Vagina (tissue), 2 donors: ENCODE results near the gene PLCL1. TPM values are rescaled to one million over a fixed set of nuclear protein-coding genes. Genes with fewer than 3 reads are reported as not detected.

Experiments used
- DNase-seq, 2 donors: peaks; one replicate each; pipeline ENCODE4 v3.0.0-alpha.2; 2017; ENCODE audit errors: extremely low spot score in 2 of 2
- H3K27ac ChIP-seq: fragments of 200-600 bp; sonication (generic); one replicate; pipeline ENCODE4 v1.5.1; 2019
- H3K27me3 ChIP-seq: fragments of 200-600 bp; sonication (generic); one replicate; pipeline ENCODE4 v1.5.1; 2019
- H3K36me3 ChIP-seq, 2 donors: fragments of 200-600 bp; sonication (generic); one replicate each; pipeline ENCODE4 v1.5.1; 2017 to 2019
- H3K4me1 ChIP-seq: fragments of 200-600 bp; sonication (generic); one replicate; pipeline ENCODE4 v1.5.1; 2019
- H3K4me3 ChIP-seq, 2 donors: fragments of 200-600 bp; sonication (generic); 1 replicate in 1 of 2; 2 replicates in 1 of 2; pipeline ENCODE4 v1.5.1; 2016 to 2019
- H3K9me3 ChIP-seq: fragments of 200-600 bp; sonication (generic); one replicate; pipeline ENCODE4 v1.5.1; 2019
- POLR2A ChIP-seq, 2 donors: fragments of 450-650 bp; IDR thresholded peaks; one replicate each; pipeline ENCODE4 v1.6.1; 2017; ENCODE audit warnings: antibody characterized with exemption in 2 of 2, mild to moderate bottlenecking in 2 of 2, moderate library complexity in 2 of 2
- POLR2AphosphoS5 ChIP-seq, 2 donors: sonication (generic); formaldehyde crosslinking; IDR thresholded peaks; one replicate each; pipeline ENCODE4 v1.9.0; 2017; ENCODE audit warnings: antibody characterized with exemption in 2 of 2, mild to moderate bottlenecking in 2 of 2, low read depth in 1 of 2; ENCODE audit not compliant: insufficient read depth in 1 of 2
- intact Hi-C: fragments of 100-400 bp; cut with DNase I; formaldehyde crosslinking; loops from one replicate; pipeline ENCODE4 v1.15.1; 2023
- total RNA-seq: library from RNA; depleted of rRNA; stranded (reverse); fragments of >200 nt; gene quantifications from one replicate; pipeline ENCODE4 v1.2.3, GENCODE V29; 2016
- TF ChIP-seq, protein P1 (sequence below), 3 experiments: fragments of 450-650 bp in 2 of 3; fragments of 200-600 bp in 1 of 3; sonication (generic) in 1 of 3; IDR thresholded peaks; one replicate each; pipeline ENCODE4 v1.5.1; 2017 to 2019; ENCODE audit warnings: antibody characterized with exemption in 3 of 3, mild to moderate bottlenecking in 2 of 3, moderate library complexity in 2 of 3

Gene PLCL1
- total RNA-seq, 1 donor from 2014 or later: 6.6 TPM

DNA sequence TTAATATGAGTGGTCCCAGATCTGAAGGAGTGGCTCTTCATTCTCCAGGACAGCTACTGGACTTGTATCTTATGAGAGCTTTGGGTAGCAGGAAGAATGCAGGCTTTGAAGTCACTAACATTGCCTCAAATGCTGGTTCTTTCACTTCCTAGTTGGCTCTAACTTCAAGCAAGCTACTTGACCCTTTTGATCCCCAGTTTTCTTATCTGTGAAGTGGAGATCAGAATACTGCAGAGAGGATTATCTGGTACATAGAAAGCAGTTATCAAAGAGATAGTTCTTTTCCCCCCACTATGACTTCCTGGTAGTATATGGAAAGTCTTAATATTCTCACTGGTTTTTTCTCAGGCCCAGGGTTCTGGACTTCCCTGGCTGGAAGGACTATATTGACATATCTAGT lies 3.4 kb upstream of the PLCL1 start:
- H3K27me3 ChIP-seq: no peaks in the 10 kb centered on the region
- no peaks in the 10 kb centered on the region for H3K36me3 ChIP-seq
- H3K27ac ChIP-seq: no peak overlapping the region
- peaks cover 11% of the 10 kb centered on the region for H3K4me1 ChIP-seq
- intact Hi-C loops: loop anchor here (2.0 to 5.0 kb wide), 2 partner anchors 326 to 496 kb away; no protein-coding TSS in a partner anchor
- no peak for DNase-seq
- H3K9me3 ChIP-seq: no peaks in the 10 kb centered on the region
- TF ChIP-seq POLR2AphosphoS5 (IDR thresholded peaks at IDR 0.05; ENCODE audit: insufficient read depth in 1 of 2, low read depth in 1 of 2) (no peak), POLR2A (IDR thresholded peaks at IDR 0.05) (no peak)
- TF ChIP-seq, protein P1, sequence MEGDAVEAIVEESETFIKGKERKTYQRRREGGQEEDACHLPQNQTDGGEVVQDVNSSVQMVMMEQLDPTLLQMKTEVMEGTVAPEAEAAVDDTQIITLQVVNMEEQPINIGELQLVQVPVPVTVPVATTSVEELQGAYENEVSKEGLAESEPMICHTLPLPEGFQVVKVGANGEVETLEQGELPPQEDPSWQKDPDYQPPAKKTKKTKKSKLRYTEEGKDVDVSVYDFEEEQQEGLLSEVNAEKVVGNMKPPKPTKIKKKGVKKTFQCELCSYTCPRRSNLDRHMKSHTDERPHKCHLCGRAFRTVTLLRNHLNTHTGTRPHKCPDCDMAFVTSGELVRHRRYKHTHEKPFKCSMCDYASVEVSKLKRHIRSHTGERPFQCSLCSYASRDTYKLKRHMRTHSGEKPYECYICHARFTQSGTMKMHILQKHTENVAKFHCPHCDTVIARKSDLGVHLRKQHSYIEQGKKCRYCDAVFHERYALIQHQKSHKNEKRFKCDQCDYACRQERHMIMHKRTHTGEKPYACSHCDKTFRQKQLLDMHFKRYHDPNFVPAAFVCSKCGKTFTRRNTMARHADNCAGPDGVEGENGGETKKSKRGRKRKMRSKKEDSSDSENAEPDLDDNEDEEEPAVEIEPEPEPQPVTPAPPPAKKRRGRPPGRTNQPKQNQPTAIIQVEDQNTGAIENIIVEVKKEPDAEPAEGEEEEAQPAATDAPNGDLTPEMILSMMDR (IDR thresholded peaks at IDR 0.05): no peak
- H3K4me3 ChIP-seq: no peak overlapping the region

DNA sequence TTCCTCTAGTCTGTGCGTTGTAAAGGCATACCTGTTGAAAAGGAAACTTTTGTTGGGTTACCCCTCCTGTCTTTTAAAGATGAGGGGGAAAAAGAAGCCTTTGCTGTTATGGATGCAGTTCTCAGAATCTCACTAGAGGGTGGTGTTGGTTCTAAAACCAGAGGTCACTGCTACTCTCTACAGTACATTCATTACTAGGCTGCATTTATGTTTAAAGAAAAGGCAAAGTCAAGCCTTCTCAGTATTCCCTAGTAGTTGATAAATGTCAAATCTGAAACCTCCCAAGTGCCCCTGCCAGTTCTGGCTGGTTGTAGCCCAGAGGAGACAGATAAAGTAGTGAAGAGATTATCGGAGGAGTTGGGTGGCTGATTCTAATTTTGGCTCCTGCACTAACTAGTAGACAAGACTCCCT lies 1.4 kb upstream of the PLCL1 start:
- H3K9me3 ChIP-seq: no peaks in the 10 kb centered on the region
- H3K4me1 ChIP-seq: peaks cover 11% of the 10 kb centered on the region
- no peak overlapping the region for H3K4me3 ChIP-seq
- TF ChIP-seq POLR2AphosphoS5 (IDR thresholded peaks at IDR 0.05; ENCODE audit: insufficient read depth in 1 of 2, low read depth in 1 of 2): no peak
- no peak for TF ChIP-seq POLR2A (IDR thresholded peaks at IDR 0.05)
- TF ChIP-seq, protein P1 (IDR thresholded peaks at IDR 0.05): peak in 2 of 3 experiments; percentile 45 to 67
- intact Hi-C loops: loop anchor here (5.0 kb wide), 1 partner anchor 324 kb away; no protein-coding TSS in a partner anchor
- no peaks in the 10 kb centered on the region for H3K36me3 ChIP-seq
- DNase-seq: no peak
- no peak overlapping the region for H3K27ac ChIP-seq
- no peaks in the 10 kb centered on the region for H3K27me3 ChIP-seq

DNA sequence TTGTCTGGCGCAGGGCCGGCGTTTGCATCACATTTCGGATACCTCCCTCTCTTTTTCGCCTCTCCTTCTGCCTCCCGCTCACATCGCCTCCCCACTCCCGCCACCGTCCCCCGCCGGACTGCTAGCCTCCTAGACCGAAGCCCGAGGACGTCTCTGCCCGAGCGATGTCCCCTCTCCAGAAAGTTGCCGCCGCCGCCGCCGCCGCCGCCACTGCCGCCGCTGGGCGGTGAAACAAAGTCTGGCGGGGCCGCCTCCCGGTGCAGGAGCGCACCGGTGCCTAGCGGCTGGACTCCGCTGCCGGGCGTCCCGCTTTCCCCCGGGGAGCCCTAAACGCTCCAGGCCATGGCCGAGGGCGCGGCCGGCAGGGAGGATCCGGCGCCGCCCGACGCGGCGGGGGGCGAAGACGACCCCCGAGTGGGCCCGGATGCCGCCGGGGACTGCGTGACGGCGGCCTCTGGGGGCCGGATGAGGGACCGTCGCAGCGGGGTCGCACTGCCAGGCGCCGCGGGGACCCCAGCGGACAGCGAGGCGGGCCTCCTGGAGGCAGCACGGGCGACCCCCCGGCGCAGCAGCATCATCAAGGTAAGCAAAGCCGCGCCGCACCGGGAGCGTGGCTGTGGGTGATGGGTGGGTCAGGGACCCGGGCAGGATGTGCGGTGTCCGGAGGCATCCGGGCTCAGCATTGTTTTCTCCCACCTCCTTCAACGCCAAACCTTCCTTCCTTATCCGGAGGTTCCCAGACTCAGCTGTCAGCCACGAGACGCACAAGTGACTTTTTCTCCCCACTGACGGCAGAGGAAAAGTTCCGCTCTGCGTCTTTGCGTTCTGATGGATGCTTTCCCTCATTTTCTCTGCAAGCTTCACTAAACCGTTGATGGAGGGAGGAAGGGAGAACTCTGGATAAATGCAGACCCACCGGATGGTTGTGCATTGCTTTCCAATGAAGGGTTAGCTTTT lies 643 bp downstream of the PLCL1 start:
- H3K4me3 ChIP-seq: peak overlapping the region; percentile 70 to 81
- peak overlapping the region; percentile 66 for H3K27ac ChIP-seq
- no peaks in the 10 kb centered on the region for H3K9me3 ChIP-seq
- H3K27me3 ChIP-seq: no peaks in the 10 kb centered on the region
- DNase-seq: no peak
- H3K36me3 ChIP-seq: no peaks in the 10 kb centered on the region
- intact Hi-C loops: loop anchor here (5.0 kb wide), 1 partner anchor 322 kb away; no protein-coding TSS in a partner anchor
- TF ChIP-seq POLR2AphosphoS5 (IDR thresholded peaks at IDR 0.05; ENCODE audit: insufficient read depth in 1 of 2, low read depth in 1 of 2) (peak in 1 of 2 donors; percentile 15), POLR2A (IDR thresholded peaks at IDR 0.05) (no peak)
- TF ChIP-seq, protein P1 (IDR thresholded peaks at IDR 0.05): no peak
- H3K4me1 ChIP-seq: peaks cover 11% of the 10 kb centered on the region

DNA sequence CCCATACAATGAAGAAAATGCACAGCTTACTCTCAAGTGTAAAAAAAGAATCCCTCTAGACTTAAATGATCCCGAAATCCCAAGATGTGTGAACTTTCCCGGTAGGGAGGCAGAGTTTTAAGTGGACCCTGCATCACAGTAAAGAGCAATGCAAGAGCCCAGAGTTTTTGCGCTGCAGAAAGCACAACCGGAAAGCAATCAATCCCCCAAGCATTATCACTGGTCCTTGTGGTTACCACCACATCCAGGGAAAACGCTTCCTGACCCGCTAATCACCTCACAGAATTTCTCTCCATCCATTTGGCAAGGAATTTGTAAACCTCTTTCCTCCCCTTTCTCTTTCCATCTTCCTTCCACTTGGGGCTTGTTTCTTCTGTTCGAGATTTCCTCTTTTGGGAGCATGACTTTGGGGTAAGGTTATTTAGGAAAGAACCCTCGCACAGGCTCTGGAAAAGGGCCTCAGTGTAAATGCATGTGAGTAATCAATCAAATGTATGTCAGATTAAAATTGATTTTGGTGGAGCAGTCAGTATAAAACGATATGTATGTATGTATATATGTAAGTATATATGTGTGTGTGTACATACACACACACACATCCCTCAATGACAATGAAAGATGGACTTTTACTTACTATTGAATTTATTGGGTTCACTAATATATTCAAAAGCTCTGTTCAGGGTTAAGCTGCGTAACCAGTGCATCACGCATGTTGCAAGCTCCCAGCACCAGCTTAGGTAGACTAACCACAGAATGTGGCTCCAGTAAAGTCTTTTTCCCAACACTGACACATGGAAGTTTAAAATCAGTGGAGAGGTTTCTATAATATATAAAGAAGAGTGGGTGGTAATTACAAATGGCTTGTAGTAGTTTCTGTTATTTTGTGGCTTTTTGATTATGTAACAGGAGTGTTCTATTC lies 1.6 kb downstream of the PLCL1 start:
- H3K4me3 ChIP-seq: peak overlapping the region; percentile 70 to 81
- no peak for DNase-seq
- H3K27me3 ChIP-seq: no peaks in the 10 kb centered on the region
- TF ChIP-seq, protein P1 (IDR thresholded peaks at IDR 0.05): no peak
- no peak for TF ChIP-seq POLR2A (IDR thresholded peaks at IDR 0.05)
- no peak for TF ChIP-seq POLR2AphosphoS5 (IDR thresholded peaks at IDR 0.05; ENCODE audit: insufficient read depth in 1 of 2, low read depth in 1 of 2)
- H3K4me1 ChIP-seq: peaks cover 11% of the 10 kb centered on the region
- H3K27ac ChIP-seq: peak overlapping the region; percentile 66
- no peaks in the 10 kb centered on the region for H3K36me3 ChIP-seq
- H3K9me3 ChIP-seq: no peaks in the 10 kb centered on the region
- intact Hi-C loops: no loop called here
